Thoracic aorta (tissue), 2 donors: ENCODE results near the gene DOK1. TPM values are rescaled to one million over a fixed set of nuclear protein-coding genes. Genes with fewer than 3 reads are reported as not detected.
A peak's percentile ranks its signal among the peaks of the same experiment; 100 is the strongest.

Experiments
- ATAC-seq: fragments of 150-250 bp; one replicate; pipeline ENCODE4 v1.8.0; 2017; ENCODE audit warnings: low read depth; ENCODE audit not compliant: insufficient number of reproducible peaks, low FRiP score
- DNase-seq: peaks from one replicate; pipeline ENCODE4 v3.0.0-alpha.2; 2020; ENCODE audit warnings: low spot score
- H3K27ac ChIP-seq, 2 donors: fragments of 200-600 bp; sonication (generic); 1 replicate in 1 of 2; 2 replicates in 1 of 2; pipeline ENCODE4 v1.5.1; 2016; ENCODE audit warnings: mild to moderate bottlenecking in 2 of 2, moderate library complexity in 2 of 2
- H3K27me3 ChIP-seq: fragments of 200-600 bp; sonication (generic); replicated peaks from 2 replicates; pipeline ENCODE4 v1.6.0; 2016; ENCODE audit warnings: mild to moderate bottlenecking; ENCODE audit not compliant: insufficient read depth
- H3K36me3 ChIP-seq: fragments of 200-600 bp; sonication (generic); one replicate; pipeline ENCODE4 v1.5.1; 2016
- H3K4me1 ChIP-seq, 2 donors: fragments of 200-600 bp; sonication (generic); 1 replicate in 1 of 2; 2 replicates in 1 of 2; pipeline versions ENCODE4 v1.5.1 to v1.6.0; 2016; ENCODE audit warnings: low read depth in 2 of 2, mild to moderate bottlenecking in 1 of 2; ENCODE audit not compliant: control insufficient read depth in 1 of 2
- H3K4me3 ChIP-seq: fragments of 200-600 bp; sonication (generic); 2 replicates; pipeline ENCODE4 v1.5.1; 2016; ENCODE audit warnings: mild to moderate bottlenecking
- H3K9me3 ChIP-seq: fragments of 200-600 bp; sonication (generic); 2 replicates; pipeline ENCODE4 v1.5.1; 2016
- CTCF ChIP-seq: fragments of 200-600 bp; sonication (generic); IDR thresholded peaks from one replicate; pipeline ENCODE4 v1.5.1; 2019; ENCODE audit warnings: antibody characterized with exemption
- total RNA-seq, 2 donors: library from RNA; depleted of rRNA; stranded (reverse); fragments of >200 nt; gene quantifications; one replicate each; pipeline versions ENCODE4 v1.1.0 to v1.2.3, GENCODE V29; 2016

Gene DOK1
- total RNA-seq, 2 donors from 2014 or later = 17.6 to 23.1 TPM

- peak overlapping the region; percentile 82 for H3K4me3 ChIP-seq
- TF ChIP-seq CTCF = no peak
- DNase-seq = no peak
- H3K9me3 ChIP-seq = no peaks in the 10 kb centered on the region
- H3K27ac ChIP-seq = no peak overlapping the region
- H3K4me1 ChIP-seq = peaks cover 7 to 29% of the 10 kb centered on the region in 2 donors
- ATAC-seq = no peak
- peaks cover 4% of the 10 kb centered on the region for H3K36me3 ChIP-seq
- no peaks in the 10 kb centered on the region for H3K27me3 ChIP-seq
Measured at GRCh38 chr2:74551942-74552913, 2.3 kb upstream of the DOK1 start.

- no peaks in the 10 kb centered on the region for H3K27me3 ChIP-seq
- H3K4me1 ChIP-seq = peaks cover 7 to 28% of the 10 kb centered on the region in 2 donors
- H3K36me3 ChIP-seq = peaks cover 4% of the 10 kb centered on the region
- H3K27ac ChIP-seq = peak overlapping the region; percentile 86 to 92
- H3K9me3 ChIP-seq = no peaks in the 10 kb centered on the region
- no peak for TF ChIP-seq CTCF
- H3K4me3 ChIP-seq = peak overlapping the region; percentile 82
- ATAC-seq = no peak
- no peak for DNase-seq
Measured at GRCh38 chr2:74552914-74553811, 1.4 kb upstream of the DOK1 start.

GRCh38 chr2:74554820-74555531 lies 456 bp downstream of the DOK1 start:
- peak overlapping the region; percentile 86 to 92 for H3K27ac ChIP-seq
- no peak for TF ChIP-seq CTCF

GRCh38 chr2:74555610-74556103 lies 1.1 kb downstream of the DOK1 start:
- no peak for TF ChIP-seq CTCF
- Histone ChIP-seq H3K36me3 (peaks cover 4% of the 10 kb centered on the region), H3K4me3 (peak overlapping the region; percentile 82), H3K27ac (peak overlapping the region in 1 of 2 donors; percentile 92), H3K27me3 (no peaks in the 10 kb centered on the region), H3K9me3 (no peaks in the 10 kb centered on the region), H3K4me1 (peaks cover 0 to 15% of the 10 kb centered on the region in 2 donors)
- DNase-seq (no peak), ATAC-seq (no peak)

More at GRCh38 chr2:74554820-74555531, 456 bp downstream of the DOK1 start:
- ATAC-seq = no peak
- no peaks in the 10 kb centered on the region for H3K9me3 ChIP-seq
- peaks cover 4% of the 10 kb centered on the region for H3K36me3 ChIP-seq
- peaks cover 0 to 15% of the 10 kb centered on the region in 2 donors for H3K4me1 ChIP-seq
- no peak for DNase-seq
- H3K27me3 ChIP-seq = no peaks in the 10 kb centered on the region
- H3K4me3 ChIP-seq = peak overlapping the region; percentile 82
